Stimulated activated CD4-positive, alpha-beta T cell treated with anti-CD3 and anti-CD28 coated beads, Interleukin-12 subunit alpha, Interleukin-12 subunit beta, amount 100 ng/mL, for 24 hours (primary cell): ENCODE measurements around the gene CHID1.

Experiments used
- DNase-seq, 2 experiments: peaks; one replicate each; pipeline ENCODE4 v3.0.0-alpha.2; 2020; ENCODE audit warnings: low read depth in 2 of 2

CHID1 gene

DNA sequence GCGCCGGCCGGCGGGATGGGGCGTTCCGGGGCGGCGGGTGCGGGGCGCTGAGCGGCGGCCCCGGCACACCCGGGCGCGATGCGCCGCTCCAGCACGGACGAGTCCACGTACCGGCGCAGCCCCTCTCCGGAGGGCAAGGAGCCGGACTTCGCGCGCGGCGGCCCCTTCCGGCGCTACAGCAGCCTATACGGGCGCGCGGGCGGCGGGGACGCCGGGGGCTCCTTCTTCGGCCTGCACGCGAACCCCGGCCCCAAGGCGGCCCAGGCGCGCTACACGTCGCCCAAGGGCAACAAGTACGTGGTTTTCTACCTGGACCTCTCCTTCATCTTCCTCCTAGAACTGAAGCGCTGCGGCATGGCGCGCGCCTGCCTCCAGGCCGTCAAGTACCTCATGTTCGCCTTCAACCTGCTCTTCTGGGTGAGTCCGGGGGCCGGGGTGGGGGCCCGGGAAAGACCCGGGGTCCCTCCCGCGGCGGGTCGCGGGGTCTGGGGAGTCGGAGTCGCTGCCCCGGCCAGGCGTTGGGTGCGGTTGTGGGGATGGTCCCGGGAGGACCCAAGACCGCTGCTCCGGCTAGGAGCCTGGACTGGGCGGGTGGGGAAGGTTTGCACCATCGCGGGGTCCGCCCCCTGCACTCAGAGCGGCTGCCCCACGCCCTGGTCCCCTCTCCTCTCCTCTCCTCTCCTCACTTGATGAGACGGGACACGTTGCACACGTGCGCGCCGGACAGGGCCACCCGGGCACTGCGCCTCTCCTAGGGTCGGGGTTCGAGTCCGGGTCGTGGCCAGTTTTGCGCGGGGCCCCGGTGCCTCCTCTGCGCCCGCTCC, 60.4 kb downstream of the CHID1 start:
- DNase-seq, result no peak

DNA sequence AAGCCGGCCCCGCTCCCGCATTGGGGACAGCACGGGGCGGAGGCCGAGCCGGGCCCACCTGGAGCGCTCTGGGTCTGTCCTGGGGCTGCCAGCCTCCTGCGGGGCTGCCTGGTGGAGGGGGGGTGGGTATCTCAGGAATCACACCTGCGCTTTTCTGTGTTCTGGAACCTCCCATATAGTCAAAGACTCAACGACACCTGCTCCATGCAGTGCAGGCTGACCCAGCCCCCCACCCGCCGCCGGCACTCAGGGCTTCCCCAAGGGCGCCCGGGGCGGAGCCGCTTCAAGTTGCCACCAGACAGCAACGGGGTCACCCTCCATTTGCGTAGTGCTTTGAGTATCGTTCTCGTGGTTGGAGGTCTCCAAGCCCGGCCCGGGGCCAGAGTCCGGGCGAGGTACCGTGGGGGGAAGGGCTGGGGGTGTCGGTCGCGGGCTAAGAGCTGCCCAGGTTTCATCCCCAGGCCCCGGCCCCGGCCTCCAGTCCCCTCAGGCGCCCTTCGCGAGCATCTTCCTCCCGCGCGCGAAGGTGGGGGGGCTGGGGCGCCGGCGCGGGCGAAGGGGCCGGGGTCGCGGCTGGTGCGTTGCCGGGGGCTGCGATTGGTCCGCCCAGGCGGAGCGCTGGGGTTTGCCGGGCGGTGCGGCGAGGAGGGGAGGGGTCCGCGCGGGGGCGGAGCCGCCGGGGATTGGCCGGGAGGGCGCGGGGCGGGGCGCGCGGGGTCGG, 61.3 kb downstream of the CHID1 start:
- DNase-seq, result no peak

DNA sequence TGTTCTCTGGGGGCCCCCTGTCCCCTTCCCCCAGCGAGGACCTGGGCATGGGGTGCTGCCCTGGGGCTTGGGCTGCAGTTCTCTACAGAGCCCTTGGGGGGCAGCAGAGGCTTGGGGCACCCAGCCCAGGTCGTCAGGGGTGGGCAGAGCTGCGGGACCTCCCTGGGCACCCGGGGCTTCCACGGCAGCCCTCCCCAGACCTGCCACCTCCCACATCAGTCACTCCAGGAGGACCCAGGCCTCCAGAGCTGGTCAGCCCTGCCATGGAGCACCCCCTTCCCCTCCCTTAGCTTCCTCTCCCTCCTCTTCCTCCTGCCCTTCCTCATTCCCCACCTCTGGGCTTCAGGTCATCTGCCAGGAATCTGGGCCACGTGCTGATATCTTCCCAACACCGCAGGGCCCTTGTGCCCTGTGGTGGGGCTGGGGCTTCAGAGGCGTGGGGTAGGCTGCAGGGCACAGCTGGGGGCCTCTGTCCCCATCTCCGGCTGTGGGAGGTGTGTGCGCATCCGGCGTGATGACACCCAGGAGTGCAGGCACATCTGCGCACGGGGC, 62.2 kb downstream of the CHID1 start:
- DNase-seq, result peak; percentile 38 to 54

DNA sequence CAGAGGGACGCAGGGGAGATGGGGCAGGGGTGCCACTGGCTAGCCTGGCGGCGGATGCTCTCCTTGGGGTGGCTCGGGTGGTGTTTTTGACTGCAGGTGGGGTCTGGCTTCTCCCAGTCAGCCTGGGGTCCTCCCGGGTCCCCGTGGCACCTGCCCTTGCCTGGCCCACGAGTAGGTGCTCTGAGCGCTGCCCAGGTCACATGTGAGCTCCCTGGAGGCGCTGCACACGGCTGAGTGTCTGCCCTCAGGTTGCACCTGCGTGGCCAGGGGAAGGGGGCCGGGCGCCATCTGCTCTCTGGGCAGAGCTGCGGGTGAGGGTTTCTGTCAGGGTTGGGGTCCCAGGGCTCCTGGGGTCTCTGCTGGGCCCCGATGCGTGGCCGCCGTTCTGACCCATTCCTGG, 62.7 kb downstream of the CHID1 start:
- no peak for DNase-seq

DNA sequence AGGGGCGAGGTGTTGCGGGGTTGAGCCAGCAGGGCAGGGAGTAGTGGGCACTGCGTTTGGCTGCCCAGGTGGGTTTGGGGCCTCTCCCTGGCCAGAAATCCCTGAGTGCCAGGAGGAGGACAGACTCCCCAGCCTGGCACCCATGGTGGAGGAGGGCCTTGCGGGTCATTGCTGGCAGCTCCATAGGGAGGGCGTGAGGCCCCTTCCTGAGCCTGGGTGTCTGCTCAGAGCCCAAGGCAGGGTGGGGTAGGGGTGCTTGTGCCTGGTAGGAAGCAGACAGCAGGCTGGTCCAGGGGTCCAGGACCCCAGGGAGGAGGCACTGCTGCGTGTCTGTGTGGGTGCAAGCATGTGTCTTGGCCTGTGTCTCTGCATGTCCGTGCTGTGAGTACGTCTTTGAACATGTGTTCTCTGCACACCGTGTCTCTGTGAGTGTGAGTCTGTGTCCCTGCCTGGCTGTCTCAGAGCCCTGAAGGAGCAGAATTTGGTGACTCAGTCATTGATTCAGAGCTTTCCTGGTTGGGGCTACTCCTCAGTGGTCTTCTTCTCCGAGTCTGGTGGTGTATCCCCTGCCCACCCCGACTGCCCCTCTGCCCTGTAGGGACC, 64.0 kb downstream of the CHID1 start:
- no peak for DNase-seq

DNA sequence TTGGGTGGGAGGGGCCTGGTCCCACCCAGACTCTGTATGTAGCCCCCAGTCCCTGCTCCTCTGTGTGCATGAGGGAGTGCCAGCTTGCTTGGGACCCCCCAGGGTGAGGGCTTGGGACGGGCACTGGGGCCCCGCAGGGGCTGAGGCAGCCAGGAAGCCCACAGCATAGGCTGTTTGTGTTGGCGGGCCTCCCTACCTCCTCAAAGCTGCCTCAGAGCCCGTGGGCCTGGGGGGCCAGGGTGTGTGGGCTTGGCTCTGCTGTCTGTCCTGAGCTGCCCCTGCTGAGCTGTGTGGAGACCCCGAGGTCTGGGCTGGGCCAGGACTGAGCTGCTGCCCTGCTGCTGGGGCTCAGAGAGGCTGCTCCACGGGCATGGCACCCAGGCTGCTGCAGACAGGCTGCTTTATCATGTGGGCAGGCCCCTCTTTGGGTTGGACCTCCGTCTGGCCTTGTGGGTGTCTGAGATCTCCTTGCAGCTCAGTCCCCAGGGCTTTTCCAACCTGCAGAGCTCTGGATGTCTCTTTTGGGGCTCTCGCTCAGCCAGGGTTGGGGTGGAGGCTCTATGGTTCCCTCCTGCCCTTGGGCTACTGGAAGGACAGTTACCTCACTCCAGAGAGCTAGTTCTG, 64.6 kb downstream of the CHID1 start:
- no peak for DNase-seq

DNA sequence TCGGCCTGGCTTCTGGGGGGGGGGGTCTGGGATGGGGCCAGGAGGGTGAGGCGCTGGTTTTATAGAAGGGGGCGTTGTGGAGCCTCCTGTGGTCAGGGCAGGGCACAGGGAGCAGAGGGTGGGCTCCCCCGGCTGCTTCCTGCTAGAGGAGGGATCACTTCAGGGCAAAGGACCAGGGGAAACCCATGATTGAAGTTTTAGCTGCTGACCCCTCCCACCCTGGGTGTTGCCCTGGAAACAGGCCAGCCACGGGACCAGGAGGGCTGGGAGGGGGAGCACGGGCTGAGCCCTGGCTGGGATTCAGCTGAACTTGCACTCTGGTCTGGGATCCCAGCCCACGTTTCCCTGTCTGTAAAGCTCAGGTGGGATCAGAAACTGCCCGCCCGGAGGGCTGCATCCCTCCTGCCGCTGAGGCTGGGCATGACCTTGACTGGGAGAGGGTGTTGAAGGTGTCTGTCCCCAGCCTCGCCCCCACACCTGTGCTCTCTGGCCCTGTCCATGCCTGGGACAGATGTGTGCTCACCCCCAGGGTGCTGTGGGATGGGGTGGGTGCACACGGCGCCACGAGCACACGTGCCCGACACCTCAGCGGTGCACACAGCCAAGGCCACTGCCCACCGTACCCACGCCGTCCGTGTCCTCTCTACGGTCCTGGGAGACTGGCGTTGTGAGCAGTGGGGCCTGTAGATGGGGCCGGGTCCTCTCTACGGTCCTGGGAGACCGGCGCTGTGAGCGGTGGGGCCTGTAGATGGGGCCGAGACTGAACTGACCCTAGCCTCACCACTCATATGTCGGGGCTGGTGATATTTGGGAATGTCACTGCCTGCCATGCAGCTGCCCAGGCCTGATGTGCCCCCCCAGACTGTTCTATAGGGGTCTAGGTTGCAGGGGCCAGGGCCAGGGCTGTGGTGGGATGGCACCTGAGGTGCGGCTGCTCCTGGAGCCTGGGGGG, 65.6 kb downstream of the CHID1 start:
- no peak for DNase-seq

DNA sequence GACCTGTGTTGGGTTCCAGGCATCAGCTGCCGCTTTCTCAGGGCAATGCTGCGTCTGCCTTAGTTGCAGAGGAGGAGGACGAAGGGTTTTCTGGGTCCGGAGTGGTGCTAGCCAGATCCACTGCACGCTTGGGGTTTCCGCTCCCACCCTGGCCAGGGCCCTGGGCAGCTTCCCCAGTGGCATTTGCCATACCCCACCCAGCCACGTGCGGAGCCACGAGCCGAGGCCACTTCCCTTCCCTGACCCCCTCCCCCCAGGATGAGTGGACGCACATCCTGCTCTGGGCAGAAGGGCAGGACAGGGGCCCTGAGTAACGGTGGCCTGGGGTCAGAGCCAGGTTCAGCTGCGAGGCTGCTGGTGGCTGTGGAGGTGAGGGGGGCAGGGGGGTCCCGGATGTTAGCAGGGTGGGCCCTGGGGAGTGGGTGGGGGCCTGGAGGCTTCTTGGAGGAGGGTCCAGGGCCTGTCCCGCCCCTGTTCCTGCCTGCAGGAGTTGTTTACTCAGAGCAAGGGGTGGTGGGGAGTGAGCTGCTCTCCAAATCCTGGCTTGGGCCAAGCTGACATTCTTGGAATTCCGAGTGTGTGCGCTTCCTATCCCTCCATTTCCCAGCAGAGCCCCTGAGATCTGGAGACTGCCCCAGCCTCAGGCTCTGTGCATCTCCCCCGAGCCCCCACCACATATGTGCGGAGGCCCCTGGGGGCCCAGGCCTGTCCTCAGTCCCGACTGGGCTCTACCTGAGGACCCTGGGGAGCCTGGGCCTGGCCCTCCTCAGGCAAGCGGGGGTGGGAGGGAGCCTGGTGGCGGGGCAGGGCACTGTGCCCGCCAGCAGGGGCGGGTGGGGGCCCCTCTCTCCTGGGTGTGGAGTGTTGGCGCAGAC, 66.6 kb downstream of the CHID1 start:
- DNase-seq, result no peak

DNA sequence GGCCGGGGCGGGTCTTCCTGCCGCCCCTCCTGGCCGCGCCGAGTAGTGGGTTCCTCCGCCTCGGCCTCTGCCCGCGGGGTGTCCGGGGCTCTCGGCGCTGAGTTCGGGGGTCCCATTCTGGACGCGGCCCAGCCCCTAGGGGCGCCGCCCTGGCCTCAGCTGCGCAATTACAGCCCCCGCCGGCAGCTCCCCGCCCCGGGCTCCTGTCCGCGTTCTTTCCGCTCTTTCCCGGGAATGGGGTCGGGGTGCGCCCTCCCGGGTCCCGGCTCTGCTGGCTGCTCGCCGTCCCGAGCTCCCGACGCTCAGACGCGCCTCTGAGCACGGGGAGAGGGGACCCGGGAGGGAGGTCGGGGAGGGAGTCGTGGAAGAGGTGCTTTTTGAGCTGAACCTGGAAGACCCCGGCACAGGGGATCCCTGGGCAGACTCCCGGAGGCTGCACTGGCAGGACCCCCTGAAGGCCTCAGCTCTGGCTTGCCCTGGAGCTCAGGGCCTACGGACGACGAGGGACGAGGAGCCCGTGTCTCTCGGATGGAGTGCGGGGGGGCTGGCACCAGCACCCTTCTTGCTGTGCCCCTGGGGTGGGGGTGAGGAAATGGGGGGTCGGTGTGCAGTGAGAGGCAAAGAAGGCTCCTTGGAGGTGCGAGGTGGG, 67.4 kb downstream of the CHID1 start:
- no peak for DNase-seq

DNA sequence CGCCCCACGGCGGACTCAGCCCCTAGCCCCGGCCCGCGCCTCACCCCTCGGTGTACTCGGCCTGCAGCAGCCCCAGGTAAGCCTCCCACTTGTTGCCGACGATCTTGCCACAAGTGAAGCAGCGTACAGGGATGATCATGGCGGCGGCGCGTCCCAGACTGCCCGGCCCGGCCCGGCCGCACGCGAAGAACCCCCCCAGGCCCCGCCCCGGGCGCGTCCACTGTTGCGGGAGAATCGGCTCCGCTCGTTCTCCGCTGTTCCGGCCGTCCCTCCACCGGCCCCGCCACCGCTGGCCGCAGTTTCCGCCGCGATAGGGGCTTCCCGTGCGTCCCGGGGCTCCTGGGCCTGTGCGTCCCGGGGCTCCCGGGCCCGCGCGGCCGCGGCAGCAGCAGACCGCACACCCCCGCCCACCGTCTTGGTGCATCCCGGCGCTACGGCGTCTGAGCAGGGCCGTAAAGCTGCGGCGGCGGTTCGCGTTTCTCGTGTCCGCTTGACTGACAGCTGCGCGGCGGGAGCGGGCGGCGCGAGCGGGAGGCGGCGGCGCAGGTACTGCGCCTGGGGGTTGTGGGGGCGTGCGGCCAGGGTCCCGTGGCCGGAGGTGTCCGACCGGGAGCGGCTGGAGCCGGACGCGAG, 68.1 kb downstream of the CHID1 start, which contains the start of the genes POLR2L and TSPAN4:
Gene POLR2L (minus strand): TSS at position 160 of the 633 bp plus-strand sequence. CDS start 21 bp downstream, at position 139.
Gene TSPAN4 (plus strand): TSS at position 483 of the 633 bp plus-strand sequence. CDS start 7,453 bp downstream, outside the sequence.
- peak; percentile 74 to 85 for DNase-seq

DNA sequence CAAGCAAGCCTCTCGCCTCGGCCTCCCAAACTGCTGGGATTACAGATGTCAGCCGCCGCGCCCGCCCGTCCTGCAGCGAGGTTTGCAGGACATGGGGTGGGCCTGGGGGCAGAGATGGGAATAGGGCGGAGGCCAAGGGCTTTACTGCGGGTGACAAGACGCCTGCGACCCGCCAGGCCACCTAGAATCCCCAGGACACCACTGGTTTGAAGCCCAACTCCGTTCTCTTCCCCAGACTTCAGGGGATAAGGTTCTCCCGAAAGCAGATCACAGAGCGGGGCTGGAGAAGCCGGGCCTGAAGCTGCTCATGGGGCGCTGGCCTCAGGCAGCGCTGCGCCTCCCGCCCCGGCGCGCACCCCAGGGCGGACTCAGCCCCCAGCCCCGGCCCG, 68.6 kb downstream of the CHID1 start:
- no peak for DNase-seq

DNA sequence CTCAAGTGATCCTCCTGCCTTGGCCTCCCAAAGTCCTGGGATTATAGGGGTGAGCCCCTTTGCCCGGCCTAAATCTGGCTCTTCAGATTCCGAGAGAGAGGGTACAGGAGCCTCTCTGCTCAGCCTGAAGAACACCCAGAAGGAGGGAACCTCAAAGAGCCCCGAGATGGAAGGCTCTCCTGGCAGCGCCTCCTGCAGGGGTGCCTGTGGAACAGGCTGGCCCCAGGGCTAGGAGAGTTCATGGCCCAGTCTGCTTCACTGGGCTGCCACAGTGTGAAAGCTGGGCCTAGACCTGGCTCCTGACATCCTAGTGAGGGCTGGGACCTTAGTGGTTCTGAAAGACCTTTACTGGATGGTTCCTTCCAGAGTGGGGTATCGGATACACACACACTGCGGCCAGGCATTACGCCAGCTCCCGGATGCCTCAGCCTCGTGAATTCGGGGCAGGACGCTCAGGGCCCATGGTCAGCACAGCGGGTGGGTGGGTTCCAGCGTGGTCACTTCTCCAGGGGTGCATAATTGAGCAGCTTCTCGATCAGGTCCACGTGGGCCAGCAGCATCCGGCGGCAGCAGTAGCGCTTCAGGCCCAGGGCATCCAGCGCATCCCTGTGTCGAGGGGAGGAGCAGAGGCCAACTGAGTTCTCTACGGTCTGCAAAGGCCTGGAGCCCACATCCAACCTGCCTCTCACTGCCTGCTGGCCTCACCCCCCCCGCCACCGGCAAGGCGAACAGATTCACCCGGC, 70.6 kb downstream of the CHID1 start:
- DNase-seq, result no peak

DNA sequence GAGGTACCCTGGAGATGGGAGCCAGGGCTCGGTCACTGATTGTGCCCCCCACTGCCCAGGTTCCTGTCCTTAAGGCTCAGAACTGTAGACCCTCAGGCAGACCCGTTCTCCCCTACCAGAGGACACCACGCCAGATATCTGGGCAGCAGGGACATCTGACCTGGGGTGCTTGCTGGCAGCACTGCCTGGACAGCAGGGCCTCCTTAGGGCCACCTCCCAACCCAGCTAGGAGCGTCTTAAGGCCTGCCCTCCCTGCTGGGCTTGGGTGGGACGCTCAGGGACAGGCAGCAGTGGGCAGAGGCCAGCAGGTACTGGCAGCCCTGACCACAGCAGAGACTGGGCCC, 71.4 kb downstream of the CHID1 start:
- DNase-seq, result no peak

DNA sequence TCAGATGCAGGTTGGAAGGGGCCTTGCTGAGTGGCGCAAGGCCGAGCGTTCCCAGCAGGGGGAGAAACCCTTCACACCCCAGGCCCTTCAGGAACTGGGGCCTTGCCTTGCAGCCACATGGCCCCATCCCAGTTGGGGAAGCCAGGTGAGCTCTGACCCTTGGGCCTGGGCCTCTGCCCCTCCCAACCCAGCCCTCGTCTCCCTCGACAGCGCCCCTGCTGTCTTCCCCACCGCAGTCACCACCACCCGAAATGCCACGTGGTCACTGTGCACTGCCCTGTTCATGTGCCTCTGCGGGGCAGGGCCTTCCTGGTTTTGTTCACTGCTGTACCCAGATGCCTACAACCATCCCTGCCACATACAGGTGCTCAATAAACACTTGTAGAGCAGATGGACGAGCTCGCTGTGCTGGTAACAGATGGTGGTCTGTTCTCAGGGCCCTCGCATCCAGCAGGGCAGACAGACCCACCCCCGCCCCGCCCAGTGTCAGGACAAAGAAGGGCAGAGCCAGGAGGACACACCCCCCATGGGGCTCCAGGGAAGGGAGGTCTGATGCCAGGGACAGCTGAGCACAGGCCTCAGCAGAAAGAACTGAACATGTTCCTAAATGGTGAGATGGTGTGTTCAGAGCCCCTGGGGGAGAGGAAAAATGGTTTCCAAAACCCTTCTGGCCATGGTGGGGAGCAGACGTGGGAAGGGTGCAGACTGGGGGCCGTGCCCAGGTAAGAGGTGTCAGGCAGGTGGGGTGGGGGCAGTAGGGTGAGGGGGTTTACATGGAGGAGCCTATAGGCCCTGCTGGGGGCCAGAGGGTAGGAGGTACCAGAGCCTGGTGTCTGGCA, 72.0 kb downstream of the CHID1 start:
- no peak for DNase-seq

DNA sequence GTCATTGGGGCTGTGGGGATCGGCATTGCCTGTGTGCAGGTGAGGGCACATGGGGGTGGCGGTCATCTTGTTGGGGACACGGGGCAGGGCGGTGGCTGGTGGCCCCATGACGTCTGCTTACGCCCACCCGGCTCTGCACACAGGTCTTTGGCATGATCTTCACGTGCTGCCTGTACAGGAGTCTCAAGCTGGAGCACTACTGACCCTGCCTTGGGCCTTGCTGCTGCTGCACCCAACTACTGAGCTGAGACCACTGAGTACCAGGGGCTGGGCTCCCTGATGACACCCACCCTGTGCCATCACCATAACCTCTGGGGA, 72.7 kb downstream of the CHID1 start:
- no peak for DNase-seq

DNA sequence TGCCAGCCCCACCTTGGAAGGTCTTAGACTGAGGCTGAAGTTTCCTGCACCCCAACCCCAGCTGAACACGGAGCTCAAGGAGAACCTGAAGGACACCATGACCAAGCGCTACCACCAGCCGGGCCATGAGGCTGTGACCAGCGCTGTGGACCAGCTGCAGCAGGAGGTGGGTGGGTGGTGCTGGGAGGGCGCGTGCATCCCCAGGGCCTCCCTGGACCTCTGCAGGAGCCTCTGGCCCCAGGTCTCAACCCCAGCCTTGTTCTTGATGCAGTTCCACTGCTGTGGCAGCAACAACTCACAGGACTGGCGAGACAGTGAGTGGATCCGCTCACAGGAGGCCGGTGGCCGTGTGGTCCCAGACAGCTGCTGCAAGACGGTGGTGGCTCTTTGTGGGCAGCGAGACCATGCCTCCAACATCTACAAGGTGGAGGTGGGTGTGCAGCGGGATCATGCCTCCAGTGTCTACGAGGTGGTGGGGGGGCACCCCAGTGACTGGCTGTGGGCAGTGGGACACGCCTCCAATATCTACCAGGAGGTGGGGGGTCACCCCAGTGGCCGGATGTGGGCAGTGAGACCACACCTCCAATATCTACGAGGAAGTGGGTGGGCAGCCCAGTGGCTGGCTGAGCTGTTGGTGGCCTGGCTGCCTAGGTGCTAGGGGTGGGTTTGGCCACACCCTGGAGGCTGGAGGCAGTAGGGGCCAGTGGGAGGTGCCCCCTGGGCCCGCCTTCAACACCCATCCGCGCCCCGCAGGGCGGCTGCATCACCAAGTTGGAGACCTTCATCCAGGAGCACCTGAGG, 73.2 kb downstream of the CHID1 start:
- DNase-seq, result no peak

DNA sequence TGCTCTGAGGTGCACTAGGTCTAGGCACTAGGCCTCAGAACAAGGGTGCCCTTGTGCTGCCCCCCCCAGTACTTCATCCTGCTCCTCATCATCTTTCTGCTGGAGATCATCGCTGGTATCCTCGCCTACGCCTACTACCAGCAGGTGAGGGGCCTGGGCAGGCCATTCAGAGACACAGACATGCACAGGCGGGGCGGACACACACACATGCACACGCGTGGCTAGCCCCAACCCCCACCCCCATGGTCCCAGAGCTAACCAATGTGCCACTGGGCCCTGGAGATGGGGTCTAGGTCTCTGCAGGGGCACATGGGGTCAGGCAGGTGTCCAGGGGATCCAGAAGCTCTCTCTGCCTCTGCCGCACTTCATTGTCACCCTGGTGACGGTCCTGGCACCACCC, 73.9 kb downstream of the CHID1 start:
- DNase-seq, result no peak
